Panc1 (cell line): ENCODE data around the gene EFR3B. TPM values are rescaled to one million over a fixed set of nuclear protein-coding genes. Genes with fewer than 3 reads are reported as not detected.

ENCODE experiments used
- ATAC-seq: fragments of 200-7000 bp; cut with Tn5 transposase; 2 replicates; pipeline ENCODE4 v1.9.1; 2020; ENCODE audit warnings: mild to moderate bottlenecking, moderate library complexity
- BruUV-seq: library from RNA; stranded (reverse); fragments of 400-500 nt; replicated peaks from 2 replicates; lab custom pipeline; 2021; lab: Mats Ljungman, UMichigan
- CTCF ChIA-PET: fragments of 300-600 bp; sonication (Branson Sonifier 250); formaldehyde crosslinking; loops from one replicate; lab custom pipeline; 2022; ENCODE audit warnings: antibody characterized with exemption; lab: Charles Lee
- POLR2A ChIA-PET: fragments of 300-600 bp; sonication (Branson Sonifier 250); formaldehyde crosslinking; loops from one replicate; lab custom pipeline; 2022; ENCODE audit warnings: antibody characterized with exemption; lab: Charles Lee
- DNase-seq: peaks from one replicate; pipeline ENCODE4 v3.0.0-alpha.2; 2010; ENCODE audit warnings: low read depth, low spot score
- H3K27ac ChIP-seq: 2 replicates; pipeline ENCODE4 v1.5.1; 2011; ENCODE audit warnings: mild to moderate bottlenecking, low read length, inconsistent platforms
- H3K27me3 ChIP-seq: fragments of 200-500 bp; sonication (Bioruptor generic); 2 replicates; pipeline ENCODE4 v1.6.0; 2014; ENCODE audit warnings: low read length, inconsistent platforms; ENCODE audit not compliant: control insufficient read depth, insufficient read depth
- H3K36me3 ChIP-seq: fragments of 200-500 bp; sonication (Bioruptor generic); 2 replicates; pipeline ENCODE4 v1.5.1; 2014; ENCODE audit warnings: inconsistent platforms, mild to moderate bottlenecking, low read length, moderate library complexity; ENCODE audit not compliant: control insufficient read depth, insufficient read depth
- H3K4me1 ChIP-seq: 2 replicates; pipeline ENCODE4 v1.5.1; 2011; ENCODE audit warnings: inconsistent platforms, mild to moderate bottlenecking, low read length, moderate library complexity; ENCODE audit not compliant: control insufficient read depth, insufficient read depth
- H3K4me3 ChIP-seq, 2 experiments: 2 replicates each; pipeline ENCODE4 v1.5.1; 2011 to 2012; ENCODE audit warnings: low read depth in 2 of 2, low read length in 2 of 2, mild to moderate bottlenecking in 2 of 2, inconsistent platforms in 1 of 2, moderate library complexity in 1 of 2
- H3K9me3 ChIP-seq: fragments of 200-500 bp; sonication (Bioruptor generic); 2 replicates; pipeline ENCODE4 v1.5.1; 2014; ENCODE audit warnings: low read depth, mild to moderate bottlenecking, inconsistent platforms, low read length, moderate library complexity; ENCODE audit not compliant: control insufficient read depth, insufficient read depth
- POLR2AphosphoS5 ChIP-seq: IDR thresholded peaks from 2 replicates; pipeline ENCODE4 v1.6.1; 2012; ENCODE audit warnings: mild to moderate bottlenecking, low read depth, low read length, moderate library complexity
- SIN3A ChIP-seq: IDR thresholded peaks from 2 replicates; pipeline ENCODE4 v1.6.1; 2012; ENCODE audit warnings: low read depth, mild to moderate bottlenecking, low read length, moderate library complexity, borderline replicate concordance; ENCODE audit not compliant: insufficient read depth
- TCF7L2 ChIP-seq: IDR thresholded peaks from 2 replicates; pipeline ENCODE4 v1.6.1; 2011; ENCODE audit warnings: mild to moderate bottlenecking, low read depth, low read length, inconsistent platforms
- in situ Hi-C: cut with HindIII; loops from 2 replicates; pipeline ENCODE4 v1.10.0; 2016; ENCODE audit warnings: low sequenced_read_pairs, low pct_unique_long_range_greater_than_20kb
- intact Hi-C: fragments of 100-400 bp; cut with micrococcal nuclease; formaldehyde crosslinking; loops from one replicate; pipeline ENCODE4 v1.10.0; 2022; ENCODE audit not compliant: unreplicated experiment
- total RNA-seq: library from RNA; stranded (reverse); gene quantifications from one replicate; pipeline ENCODE4 v1.2.1, GENCODE V29; 2021; ENCODE audit not compliant: unreplicated experiment
- TF ChIP-seq, protein P1 (sequence below), 2 experiments: IDR thresholded peaks; 2 replicates each; pipeline ENCODE4 v1.6.1; 2011 to 2012; ENCODE audit warnings: low read depth in 2 of 2, control low read depth in 1 of 2, low read length in 1 of 2, mild to moderate bottlenecking in 1 of 2, moderate library complexity in 1 of 2; ENCODE audit not compliant: insufficient read depth in 1 of 2
- TF ChIP-seq, protein P2 (sequence below): fragments of 450-650 bp; IDR thresholded peaks from 2 replicates; pipeline ENCODE4 v1.5.1; 2017; ENCODE audit warnings: mild to moderate bottlenecking

The EFR3B gene
- total RNA-seq, 1 experiment from 2014 or later, result 8.9 TPM

DNA sequence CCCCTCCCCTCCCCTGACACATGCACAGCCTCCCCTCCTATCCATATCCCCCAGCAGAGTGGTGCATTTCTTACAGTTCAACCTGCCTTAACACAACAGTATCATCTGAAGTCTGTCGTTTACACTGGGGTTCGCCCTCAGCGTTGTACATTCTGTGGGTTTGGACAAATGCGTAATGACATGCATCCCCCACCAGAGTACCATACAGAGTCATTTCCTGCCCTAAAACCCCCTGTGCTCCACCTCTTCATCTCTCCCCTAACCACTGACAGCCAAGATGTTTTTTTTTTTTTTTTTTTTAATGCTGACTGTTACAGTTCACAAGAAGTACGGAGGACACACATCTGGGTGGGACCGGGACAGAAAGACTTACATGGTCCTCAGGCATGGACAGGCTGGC, 103.9 kb downstream of the EFR3B start:
- no peaks in the 10 kb centered on the region for H3K36me3 ChIP-seq
- no peaks in the 10 kb centered on the region for H3K27me3 ChIP-seq
- ATAC-seq, result no peak
- BruUV-seq, result no TSS peak
- ChIA-PET POLR2A (interaction anchor here (0.7 kb wide), 1 partner anchor 318 kb away, joined by 3 read pairs; no protein-coding TSS in a partner anchor), CTCF (no interaction called here)
- no peak overlapping the region for H3K4me3 ChIP-seq
- TF ChIP-seq, protein P1, sequence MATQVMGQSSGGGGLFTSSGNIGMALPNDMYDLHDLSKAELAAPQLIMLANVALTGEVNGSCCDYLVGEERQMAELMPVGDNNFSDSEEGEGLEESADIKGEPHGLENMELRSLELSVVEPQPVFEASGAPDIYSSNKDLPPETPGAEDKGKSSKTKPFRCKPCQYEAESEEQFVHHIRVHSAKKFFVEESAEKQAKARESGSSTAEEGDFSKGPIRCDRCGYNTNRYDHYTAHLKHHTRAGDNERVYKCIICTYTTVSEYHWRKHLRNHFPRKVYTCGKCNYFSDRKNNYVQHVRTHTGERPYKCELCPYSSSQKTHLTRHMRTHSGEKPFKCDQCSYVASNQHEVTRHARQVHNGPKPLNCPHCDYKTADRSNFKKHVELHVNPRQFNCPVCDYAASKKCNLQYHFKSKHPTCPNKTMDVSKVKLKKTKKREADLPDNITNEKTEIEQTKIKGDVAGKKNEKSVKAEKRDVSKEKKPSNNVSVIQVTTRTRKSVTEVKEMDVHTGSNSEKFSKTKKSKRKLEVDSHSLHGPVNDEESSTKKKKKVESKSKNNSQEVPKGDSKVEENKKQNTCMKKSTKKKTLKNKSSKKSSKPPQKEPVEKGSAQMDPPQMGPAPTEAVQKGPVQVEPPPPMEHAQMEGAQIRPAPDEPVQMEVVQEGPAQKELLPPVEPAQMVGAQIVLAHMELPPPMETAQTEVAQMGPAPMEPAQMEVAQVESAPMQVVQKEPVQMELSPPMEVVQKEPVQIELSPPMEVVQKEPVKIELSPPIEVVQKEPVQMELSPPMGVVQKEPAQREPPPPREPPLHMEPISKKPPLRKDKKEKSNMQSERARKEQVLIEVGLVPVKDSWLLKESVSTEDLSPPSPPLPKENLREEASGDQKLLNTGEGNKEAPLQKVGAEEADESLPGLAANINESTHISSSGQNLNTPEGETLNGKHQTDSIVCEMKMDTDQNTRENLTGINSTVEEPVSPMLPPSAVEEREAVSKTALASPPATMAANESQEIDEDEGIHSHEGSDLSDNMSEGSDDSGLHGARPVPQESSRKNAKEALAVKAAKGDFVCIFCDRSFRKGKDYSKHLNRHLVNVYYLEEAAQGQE (IDR thresholded peaks at IDR 0.05; ENCODE audit: insufficient read depth in 1 of 2, low read depth in 2 of 2, low read length in 1 of 2), result no peak
- TF ChIP-seq SIN3A (no peak), POLR2AphosphoS5 (no peak), TCF7L2 (no peak)
- TF ChIP-seq, protein P2, sequence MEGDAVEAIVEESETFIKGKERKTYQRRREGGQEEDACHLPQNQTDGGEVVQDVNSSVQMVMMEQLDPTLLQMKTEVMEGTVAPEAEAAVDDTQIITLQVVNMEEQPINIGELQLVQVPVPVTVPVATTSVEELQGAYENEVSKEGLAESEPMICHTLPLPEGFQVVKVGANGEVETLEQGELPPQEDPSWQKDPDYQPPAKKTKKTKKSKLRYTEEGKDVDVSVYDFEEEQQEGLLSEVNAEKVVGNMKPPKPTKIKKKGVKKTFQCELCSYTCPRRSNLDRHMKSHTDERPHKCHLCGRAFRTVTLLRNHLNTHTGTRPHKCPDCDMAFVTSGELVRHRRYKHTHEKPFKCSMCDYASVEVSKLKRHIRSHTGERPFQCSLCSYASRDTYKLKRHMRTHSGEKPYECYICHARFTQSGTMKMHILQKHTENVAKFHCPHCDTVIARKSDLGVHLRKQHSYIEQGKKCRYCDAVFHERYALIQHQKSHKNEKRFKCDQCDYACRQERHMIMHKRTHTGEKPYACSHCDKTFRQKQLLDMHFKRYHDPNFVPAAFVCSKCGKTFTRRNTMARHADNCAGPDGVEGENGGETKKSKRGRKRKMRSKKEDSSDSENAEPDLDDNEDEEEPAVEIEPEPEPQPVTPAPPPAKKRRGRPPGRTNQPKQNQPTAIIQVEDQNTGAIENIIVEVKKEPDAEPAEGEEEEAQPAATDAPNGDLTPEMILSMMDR, result no peak
- no peaks in the 10 kb centered on the region for H3K9me3 ChIP-seq
- H3K27ac ChIP-seq, result no peak overlapping the region
- DNase-seq, result no peak
- in situ Hi-C loops, result no loop called here
- H3K4me1 ChIP-seq, result no peaks in the 10 kb centered on the region
- intact Hi-C loops, result no loop called here

DNA sequence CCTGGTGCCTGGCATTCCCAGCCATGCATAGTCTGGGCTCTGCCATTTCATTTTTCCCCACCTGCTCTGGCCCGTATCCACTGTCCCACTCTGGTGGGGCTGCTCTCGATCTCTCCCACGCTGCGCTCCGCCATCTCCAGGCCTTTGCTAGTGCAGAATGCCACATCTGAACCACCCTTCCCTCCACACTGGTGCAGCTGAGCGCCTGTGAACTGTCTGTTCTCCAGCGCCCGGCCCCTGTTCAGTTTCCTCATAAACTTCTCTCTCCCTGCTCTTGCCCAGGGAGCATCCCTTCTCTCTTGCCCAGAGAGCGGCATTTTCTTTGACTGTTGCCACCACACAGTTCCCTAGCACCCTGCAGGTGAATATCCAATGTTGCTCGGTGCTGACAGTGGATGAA, 105.0 kb downstream of the EFR3B start:
- Histone ChIP-seq H3K4me3 (no peak overlapping the region), H3K4me1 (no peaks in the 10 kb centered on the region), H3K9me3 (no peaks in the 10 kb centered on the region), H3K36me3 (no peaks in the 10 kb centered on the region), H3K27ac (no peak overlapping the region), H3K27me3 (no peaks in the 10 kb centered on the region)
- ChIA-PET CTCF (no interaction called here), POLR2A (no interaction called here)
- DNase-seq, result no peak
- TF ChIP-seq SIN3A (no peak), POLR2AphosphoS5 (no peak), TCF7L2 (no peak)
- TF ChIP-seq, protein P2, result no peak
- TF ChIP-seq, protein P1 (IDR thresholded peaks at IDR 0.05; ENCODE audit: insufficient read depth in 1 of 2, low read depth in 2 of 2, low read length in 1 of 2), result no peak
- intact Hi-C loops, result no loop called here
- BruUV-seq, result no TSS peak
- ATAC-seq, result no peak
- in situ Hi-C loops, result no loop called here
